Measurements from ENCODE around the gene NSD1. TPM values are rescaled to one million over a fixed set of nuclear protein-coding genes. Genes with fewer than 3 reads are reported as not detected.

The NSD1 gene
- total and polyA plus RNA-seq, 10 of the 15 experiments (the other 5 are each of a cell fraction or from before 2014, with no cell fraction given): 7.0 to 57.9 (median 30.4) TPM

- no peak for TF ChIP-seq ZBTB40 (IDR thresholded peaks at IDR 0.05; ENCODE audit: borderline replicate concordance)
Measured at GRCh38 chr5:177084175-177084574, 49.4 kb upstream of the NSD1 start (continued).

- CTCF ChIA-PET: interaction anchor here (0.6 to 3.5 kb wide), 11 partner anchors 12 to 425 kb away, joined by 3 to 46 read pairs (median 4); no protein-coding TSS in a partner anchor
- H3K27me3 ChIP-seq (replicated peaks in 1 of 2; ENCODE audit: control insufficient read depth in 2 of 2, insufficient read depth in 2 of 2, low read length in 1 of 2): peaks cover 0 to 4% of the 10 kb centered on the region in 2 experiments; a peak in 3 of 4 replicates
- no peaks in the 10 kb centered on the region for H4K20me1 ChIP-seq (ENCODE audit: control insufficient read depth, insufficient read depth)
- no peak for DNase-seq (ENCODE audit: low read depth, low spot score)
- H3K9me3 ChIP-seq (replicated peaks; ENCODE audit: control insufficient read depth, insufficient read depth, low read length): no peaks in the 10 kb centered on the region
- no peak overlapping the region for H2AFZ ChIP-seq (ENCODE audit: control insufficient read depth, low read depth, low read length)
- intact Hi-C loops (cut with micrococcal nuclease; ENCODE audit: unreplicated experiment) (no loop called here), in situ Hi-C loops (cut with MboI) (no loop called here)
- no peak for FAIRE-seq
- SMC1A ChIA-PET (ENCODE audit: uncharacterized antibody, unreplicated experiment): interaction anchor here (0.9 to 2.2 kb wide), 3 partner anchors 15 to 81 kb away, joined by 3 to 10 read pairs (median 3); no protein-coding TSS in a partner anchor
- 61% methylated on average over 10 of the region's 13 CpGs for WGBS (ENCODE audit: insufficient coverage, insufficient replicate concordance, low lambda C conversion rate, missing lambda C conversion rate)
- H3K4me3 ChIP-seq: no peak overlapping the region
- RAD21 ChIA-PET (ENCODE audit: unreplicated experiment): interaction anchor here (0.5 to 4.2 kb wide), 5 partner anchors 12 to 731 kb away, joined by 3 to 17 read pairs (median 3); no protein-coding TSS in a partner anchor
- no peak overlapping the region for H3K9ac ChIP-seq (ENCODE audit: control insufficient read depth, insufficient read depth, low read length)
- POLR2A ChIA-PET: interaction anchor here (0.6 kb wide), 1 partner anchor 158 kb away, joined by 5 read pairs; no protein-coding TSS in a partner anchor
- no TSS peak for BruUV-seq (replicated peaks)
- H3K27ac ChIP-seq (ENCODE audit: control insufficient read depth, insufficient read depth): no peak overlapping the region
- 0 out of 2 replicates have a peak, but pooled peaks cover 2% of the 10 kb centered on the region for H3K4me1 ChIP-seq (ENCODE audit: control insufficient read depth, insufficient read depth, low read length)
- 0 out of 2 replicates have a peak overlapping the region, but pooled peaks have one; percentile 17 for H3K4me2 ChIP-seq (ENCODE audit: control insufficient read depth, insufficient read depth)
- no peaks in the 10 kb centered on the region for H3K79me2 ChIP-seq (ENCODE audit: control insufficient read depth, insufficient read depth, low read length)
- no peaks in the 10 kb centered on the region for H3K36me3 ChIP-seq (ENCODE audit: control insufficient read depth in 2 of 2, insufficient read depth in 2 of 2, low read length in 1 of 2)
- ATAC-seq: no peak
- TF ChIP-seq NFYB (IDR thresholded peaks at IDR 0.05; ENCODE audit: insufficient read depth, low read depth, low read length): no peak
- 0 out of 3 replicates have a peak, but pooled peaks of 1 of the 2 experiments have one; percentile 3 for TF ChIP-seq EGR1 (IDR thresholded peaks at IDR 0.05; ENCODE audit: borderline replicate concordance in 1 of 2, low read depth in 2 of 2, low read length in 2 of 2)
- TF ChIP-seq ELK1 (IDR thresholded peaks at IDR 0.05; ENCODE audit: low read depth, low read length): no peak
- TF ChIP-seq RB1 (IDR thresholded peaks at IDR 0.05; ENCODE audit: borderline replicate concordance): no peak
- TF ChIP-seq NR2C2 (IDR thresholded peaks at IDR 0.05; ENCODE audit: borderline replicate concordance, control insufficient read depth, insufficient read length, low read depth): no peak
- no peak for TF ChIP-seq ZBTB11 (CRISPR knock-in tag; IDR thresholded peaks at IDR 0.05)
Measured at GRCh38 chr5:177085985-177086653, 47.5 kb upstream of the NSD1 start.
